Fibroblast of pulmonary artery (primary cell): ENCODE measurements around the gene LIMS1.

Source experiments
- DNase-seq: peaks from one replicate; pipeline ENCODE4 v3.0.0-alpha.2; 2010; ENCODE audit warnings: low read depth
- H3K4me3 ChIP-seq: replicated peaks from 2 replicates; pipeline ENCODE4 v1.5.1; 2011; ENCODE audit warnings: low read depth, mild to moderate bottlenecking, control low read depth, low read length, moderate library complexity
- CTCF ChIP-seq: IDR thresholded peaks from 2 replicates; pipeline ENCODE4 v1.5.1; 2011; ENCODE audit warnings: mild to moderate bottlenecking, control low read depth, low read length, inconsistent platforms; ENCODE audit errors: missing control alignments

Gene LIMS1

GRCh38 chr2:108565778-108566375 is 31.6 kb downstream of the LIMS1 start:
- no peak for DNase-seq
- TF ChIP-seq CTCF = no peak
- H3K4me3 ChIP-seq = no peak overlapping the region

GRCh38 chr2:108570416-108570815 is 36.1 kb downstream of the LIMS1 start:
- no peak overlapping the region for H3K4me3 ChIP-seq
- peak; percentile 70 for DNase-seq
- TF ChIP-seq CTCF = no peak

GRCh38 chr2:108571286-108571685 is 37.0 kb downstream of the LIMS1 start:
- no peak for TF ChIP-seq CTCF
- no peak for DNase-seq
- no peak overlapping the region for H3K4me3 ChIP-seq

GRCh38 chr2:108573061-108573460 is 38.8 kb downstream of the LIMS1 start:
- no peak for TF ChIP-seq CTCF
- peak; percentile 84 for DNase-seq
- H3K4me3 ChIP-seq = no peak overlapping the region

GRCh38 chr2:108574332-108574731 is 40.1 kb downstream of the LIMS1 start:
- H3K4me3 ChIP-seq = no peak overlapping the region
- DNase-seq = no peak
- TF ChIP-seq CTCF = no peak

GRCh38 chr2:108575132-108575966 is 41.1 kb downstream of the LIMS1 start:
- H3K4me3 ChIP-seq = no peak overlapping the region
- no peak for TF ChIP-seq CTCF
- peak; percentile 63 for DNase-seq

- H3K4me3 ChIP-seq = no peak overlapping the region
- no peak for DNase-seq
- no peak for TF ChIP-seq CTCF
Observed at GRCh38 chr2:108577099-108577498, 42.8 kb downstream of the LIMS1 start.
